ENCODE results near the gene NLN. TPM values are rescaled to one million over a fixed set of nuclear protein-coding genes. Genes with fewer than 3 reads are reported as not detected.

NLN gene
- total and polyA plus RNA-seq, 2 of the 13 experiments (the other 11 are each of a cell fraction or from before 2014, with no cell fraction given): 11.9 to 36.7 TPM

GRCh38 chr5:65753189-65753588, 31.2 kb downstream of the NLN start:
- 90% methylated on average over 8 of the region's 8 CpGs for WGBS (ENCODE audit: low lambda C conversion rate)
- FAIRE-seq: no peak

More at GRCh38 chr5:65753189-65753588, 31.2 kb downstream of the NLN start:
- H3K4me1 ChIP-seq (ENCODE audit: insufficient read depth, low read length): peaks cover 44% of the 10 kb centered on the region
- H3K9me3 ChIP-seq (ENCODE audit: low read length): no peaks in the 10 kb centered on the region
- no TSS peak for BruUV-seq (replicated peaks)
- no peak overlapping the region for H3K9ac ChIP-seq (ENCODE audit: insufficient read depth, low read depth, low read length)
- H3K27ac ChIP-seq (ENCODE audit: extremely low read length, insufficient read depth, low read length): no peak overlapping the region
- no peak for DNase-seq (ENCODE audit: low spot score)
- in situ Hi-C loops (cut with HindIII; ENCODE audit: extremely low pct_ligation_motif_present, low pct_unique_long_range_greater_than_20kb) (no loop called here), intact Hi-C loops (cut with micrococcal nuclease; ENCODE audit: unreplicated experiment) (no loop called here)
- peaks cover 17% of the 10 kb centered on the region for H3K79me2 ChIP-seq (ENCODE audit: insufficient read depth, low read length)
- no peak overlapping the region for H2AFZ ChIP-seq (ENCODE audit: low read length)
- ChIA-PET CTCF (ENCODE audit: low intra/inter-chr PET ratio, low total read pairs) (no interaction called here), POLR2A (no interaction called here)
- H3K4me2 ChIP-seq (ENCODE audit: low read depth, low read length): no peak overlapping the region
- no peak for TF ChIP-seq SOX6 (IDR thresholded peaks at IDR 0.05)
- TF ChIP-seq SOX6 (CRISPR knock-in tag; IDR thresholded peaks at IDR 0.05): no peak
- no peak for TF ChIP-seq SNAI1 (CRISPR knock-in tag; IDR thresholded peaks at IDR 0.05; ENCODE audit: borderline replicate concordance)
- no peak for TF ChIP-seq ZBTB25 (CRISPR knock-in tag; IDR thresholded peaks at IDR 0.05)
- no peak for TF ChIP-seq ZNF160 (CRISPR knock-in tag; IDR thresholded peaks at IDR 0.05)
- TF ChIP-seq ZFP37 (CRISPR knock-in tag; IDR thresholded peaks at IDR 0.05; ENCODE audit: borderline replicate concordance): no peak
- no peak for TF ChIP-seq NCOA2 (CRISPR knock-in tag; IDR thresholded peaks at IDR 0.05)
- no peak for TF ChIP-seq ZUFSP (CRISPR knock-in tag; IDR thresholded peaks at IDR 0.05; ENCODE audit: borderline replicate concordance)
- TF ChIP-seq ZNF276 (CRISPR knock-in tag; IDR thresholded peaks at IDR 0.05; ENCODE audit: low read depth): no peak
- TF ChIP-seq ZBTB2 (CRISPR knock-in tag; IDR thresholded peaks at IDR 0.05; ENCODE audit: low read depth): no peak
- no peak for TF ChIP-seq ZBTB43 (CRISPR knock-in tag; conservative IDR thresholded peaks at IDR 0.05)
- no peak for TF ChIP-seq HNRNPUL1 (IDR thresholded peaks at IDR 0.05; ENCODE audit: low read depth, low read length)
- TF ChIP-seq ZFP90 (CRISPR knock-in tag; IDR thresholded peaks at IDR 0.05; ENCODE audit: borderline replicate concordance): no peak
- ATAC-seq: no peak
- no peaks in the 10 kb centered on the region for H3K27me3 ChIP-seq (ENCODE audit: control insufficient read depth in 1 of 2, insufficient read depth in 2 of 2, low read length in 2 of 2)
- H3K4me3 ChIP-seq (replicated peaks in 1 of 3; ENCODE audit: insufficient read depth in 1 of 3, low read depth in 2 of 3, low read length in 3 of 3): no peak overlapping the region
- no peaks in the 10 kb centered on the region; a peak in 1 of 5 replicates for H3K36me3 ChIP-seq (replicated peaks in 1 of 2; ENCODE audit: control insufficient read depth in 1 of 2, insufficient read depth in 2 of 2, low read length in 2 of 2)
- H4K20me1 ChIP-seq (ENCODE audit: insufficient read depth, low read length): no peaks in the 10 kb centered on the region; the same call in 1 of the 2 replicates

Measured in HepG2 (cell line).